ENCODE results near the gene CEP164.

- TF ChIP-seq, protein P1, sequence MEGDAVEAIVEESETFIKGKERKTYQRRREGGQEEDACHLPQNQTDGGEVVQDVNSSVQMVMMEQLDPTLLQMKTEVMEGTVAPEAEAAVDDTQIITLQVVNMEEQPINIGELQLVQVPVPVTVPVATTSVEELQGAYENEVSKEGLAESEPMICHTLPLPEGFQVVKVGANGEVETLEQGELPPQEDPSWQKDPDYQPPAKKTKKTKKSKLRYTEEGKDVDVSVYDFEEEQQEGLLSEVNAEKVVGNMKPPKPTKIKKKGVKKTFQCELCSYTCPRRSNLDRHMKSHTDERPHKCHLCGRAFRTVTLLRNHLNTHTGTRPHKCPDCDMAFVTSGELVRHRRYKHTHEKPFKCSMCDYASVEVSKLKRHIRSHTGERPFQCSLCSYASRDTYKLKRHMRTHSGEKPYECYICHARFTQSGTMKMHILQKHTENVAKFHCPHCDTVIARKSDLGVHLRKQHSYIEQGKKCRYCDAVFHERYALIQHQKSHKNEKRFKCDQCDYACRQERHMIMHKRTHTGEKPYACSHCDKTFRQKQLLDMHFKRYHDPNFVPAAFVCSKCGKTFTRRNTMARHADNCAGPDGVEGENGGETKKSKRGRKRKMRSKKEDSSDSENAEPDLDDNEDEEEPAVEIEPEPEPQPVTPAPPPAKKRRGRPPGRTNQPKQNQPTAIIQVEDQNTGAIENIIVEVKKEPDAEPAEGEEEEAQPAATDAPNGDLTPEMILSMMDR (IDR thresholded peaks at IDR 0.05), result no peak
- TF ChIP-seq POLR2AphosphoS5 (IDR thresholded peaks at IDR 0.05), result no peak
Measured at GRCh38 chr11:117284053-117284452, 43.6 kb upstream of the CEP164 start.
